NCI-H2029 treated with DMSO at 0.1 percent for 48 hours (cell line): ENCODE results near the gene MED13L.
"Not testable (repeated sequence)": the region's sequence is repeated elsewhere in the genome, so short reads cannot be mapped to it uniquely, and the experiment has no call there.

Source experiments
- DNase-seq: peaks from one replicate; lab custom pipeline; 2025; lab: John Stamatoyannopoulos, UW

The MED13L gene

GRCh38 chr12:116152268-116152667 lies 125.2 kb downstream of the MED13L start:
- no peak for DNase-seq

- DNase-seq = no peak
These were observed 127.0 kb downstream of the MED13L start for GRCh38 chr12:116150452-116150851.

- no peak for DNase-seq
These were observed 127.5 kb downstream of the MED13L start for GRCh38 chr12:116150001-116150400.

GRCh38 chr12:116148844-116149243 lies 128.6 kb downstream of the MED13L start:
- DNase-seq = no peak

GRCh38 chr12:116146386-116146785 lies 131.1 kb downstream of the MED13L start:
- no peak for DNase-seq

- DNase-seq = no peak
These were observed 132.0 kb downstream of the MED13L start for GRCh38 chr12:116145451-116145850.

GRCh38 chr12:116144384-116144783 lies 133.1 kb downstream of the MED13L start:
- DNase-seq = no peak

- DNase-seq = no peak
These were observed 133.6 kb downstream of the MED13L start for GRCh38 chr12:116143909-116144308.

- DNase-seq = no peak
These were observed 134.3 kb downstream of the MED13L start for GRCh38 chr12:116142936-116143898.

GRCh38 chr12:116141833-116142162 lies 135.7 kb downstream of the MED13L start:
- DNase-seq = no peak

- no peak for DNase-seq
These were observed 136.2 kb downstream of the MED13L start for GRCh38 chr12:116141110-116141832.

GRCh38 chr12:116140529-116140928 lies 137.0 kb downstream of the MED13L start:
- no peak for DNase-seq

GRCh38 chr12:116138781-116139180 lies 138.7 kb downstream of the MED13L start:
- DNase-seq = no peak

GRCh38 chr12:116138364-116138763 lies 139.1 kb downstream of the MED13L start:
- DNase-seq = no peak

- no peak for DNase-seq
These were observed 140.2 kb downstream of the MED13L start for GRCh38 chr12:116137318-116137717.

- no peak for DNase-seq
These were observed 141.2 kb downstream of the MED13L start for GRCh38 chr12:116136340-116136739.

GRCh38 chr12:116135209-116135930 lies 142.1 kb downstream of the MED13L start:
- DNase-seq = peak; percentile 76

- DNase-seq = no peak
These were observed 143.8 kb downstream of the MED13L start for GRCh38 chr12:116133636-116134214.

GRCh38 chr12:116133149-116133548 lies 144.3 kb downstream of the MED13L start:
- no peak for DNase-seq

GRCh38 chr12:116131987-116132386 lies 145.5 kb downstream of the MED13L start:
- not testable (repeated sequence) for DNase-seq

GRCh38 chr12:116131176-116131575 lies 146.3 kb downstream of the MED13L start:
- no peak for DNase-seq

- DNase-seq = no peak
These were observed 147.1 kb downstream of the MED13L start for GRCh38 chr12:116130431-116130830.
